OCI-LY7 (cell line): ENCODE data around the gene RPL28. TPM values are rescaled to one million over a fixed set of nuclear protein-coding genes. Genes with fewer than 3 reads are reported as not detected.

Source experiments
- BruUV-seq: library from RNA; stranded (reverse); fragments of 400-500 nt; replicated peaks from 2 replicates; lab custom pipeline; 2021; lab: Mats Ljungman, UMichigan
- CTCF ChIA-PET: fragments of 300-600 bp; sonication (Branson Sonifier 250); formaldehyde crosslinking; loops from one replicate; lab custom pipeline; 2022; ENCODE audit warnings: antibody characterized with exemption; ENCODE audit not compliant: unreplicated experiment; lab: Charles Lee
- POLR2A ChIA-PET: fragments of 300-600 bp; sonication (Branson Sonifier 250); formaldehyde crosslinking; loops from one replicate; lab custom pipeline; 2022; ENCODE audit warnings: antibody characterized with exemption; lab: Charles Lee
- DNase-seq: peaks from one replicate; pipeline ENCODE4 v3.0.0-alpha.2; 2015; ENCODE audit warnings: low spot score
- H2AFZ ChIP-seq: fragments of 200-600 bp; sonication (generic), shearing (Covaris generic); 2 replicates; pipeline ENCODE4 v1.6.1; 2014; ENCODE audit warnings: mild to moderate bottlenecking, antibody characterized with exemption, low read length, moderate library complexity
- H3K27ac ChIP-seq: fragments of 200-600 bp; sonication (generic); 2 replicates; pipeline ENCODE4 v1.5.1; 2014; ENCODE audit warnings: mixed run types, low read depth, mild to moderate bottlenecking, moderate library complexity, low read length, inconsistent platforms; ENCODE audit not compliant: poor library complexity, severe bottlenecking
- H3K36me3 ChIP-seq: fragments of 200-600 bp; sonication (generic); 2 replicates; pipeline ENCODE4 v1.6.1; 2014; ENCODE audit warnings: mild to moderate bottlenecking, antibody characterized with exemption, low read length, moderate library complexity, mixed read lengths; ENCODE audit not compliant: insufficient read depth
- H3K4me1 ChIP-seq: fragments of 200-600 bp; sonication (generic); 2 replicates; pipeline ENCODE4 v1.5.1; 2014; ENCODE audit warnings: mild to moderate bottlenecking, low read length; ENCODE audit not compliant: insufficient read depth, poor library complexity, severe bottlenecking
- H3K4me2 ChIP-seq: fragments of 200-600 bp; sonication (generic); 2 replicates; pipeline ENCODE4 v1.6.1; 2014; ENCODE audit warnings: mild to moderate bottlenecking, low read length
- H3K4me3 ChIP-seq: fragments of 200-600 bp; sonication (generic); 2 replicates; pipeline ENCODE4 v1.5.1; 2014; ENCODE audit warnings: mild to moderate bottlenecking, low read depth, low read length; ENCODE audit not compliant: poor library complexity, severe bottlenecking
- H3K79me2 ChIP-seq: fragments of 200-600 bp; sonication (generic); 2 replicates; pipeline ENCODE4 v1.6.1; 2016; ENCODE audit warnings: low read depth, mild to moderate bottlenecking, low read length, moderate library complexity, mixed read lengths; ENCODE audit not compliant: insufficient read depth
- H3K9me2 ChIP-seq: fragments of 200-600 bp; sonication (generic); 2 replicates; pipeline ENCODE4 v1.6.1; 2016; ENCODE audit warnings: mild to moderate bottlenecking, low read length, mixed read lengths; ENCODE audit not compliant: insufficient read depth
- H3K9me3 ChIP-seq: fragments of 200-600 bp; sonication (generic); 2 replicates; pipeline ENCODE4 v1.6.1; 2014; ENCODE audit warnings: mild to moderate bottlenecking, mixed run types, low read length, mixed read lengths
- H4K20me1 ChIP-seq: fragments of 200-600 bp; sonication (generic); 2 replicates; pipeline ENCODE4 v1.6.1; 2014; ENCODE audit warnings: mild to moderate bottlenecking, antibody characterized with exemption, low read length, moderate library complexity, mixed read lengths; ENCODE audit not compliant: insufficient read depth
- CTCF ChIP-seq: fragments of 200-600 bp; sonication (generic); conservative IDR thresholded peaks from 2 replicates; pipeline ENCODE4 v1.5.1; 2014; ENCODE audit warnings: mild to moderate bottlenecking, antibody characterized with exemption, low read length, moderate library complexity, mixed read lengths
- EZH2phosphoT487 ChIP-seq: fragments of 200-600 bp; sonication (generic); IDR thresholded peaks from 2 replicates; pipeline ENCODE4 v1.6.1; 2018; ENCODE audit warnings: low read depth, borderline replicate concordance, mild to moderate bottlenecking, mixed run types, antibody characterized with exemption, low read length, moderate library complexity, mixed read lengths
- intact Hi-C: fragments of 100-400 bp; cut with micrococcal nuclease; formaldehyde crosslinking; loops from one replicate; pipeline ENCODE4 v1.10.0; 2022; ENCODE audit not compliant: unreplicated experiment
- total RNA-seq, 2 experiments: library from RNA; depleted of rRNA in 1 of 2; stranded (reverse); fragments of >200 nt in 1 of 2; shearing (Covaris generic) in 1 of 2; gene quantifications; 2 replicates each; pipeline ENCODE4 v1.2.3, GENCODE V29; 2014 to 2022

Gene RPL28
- total RNA-seq, 2 experiments from 2014 or later: 872 to 2,656 TPM

DNA sequence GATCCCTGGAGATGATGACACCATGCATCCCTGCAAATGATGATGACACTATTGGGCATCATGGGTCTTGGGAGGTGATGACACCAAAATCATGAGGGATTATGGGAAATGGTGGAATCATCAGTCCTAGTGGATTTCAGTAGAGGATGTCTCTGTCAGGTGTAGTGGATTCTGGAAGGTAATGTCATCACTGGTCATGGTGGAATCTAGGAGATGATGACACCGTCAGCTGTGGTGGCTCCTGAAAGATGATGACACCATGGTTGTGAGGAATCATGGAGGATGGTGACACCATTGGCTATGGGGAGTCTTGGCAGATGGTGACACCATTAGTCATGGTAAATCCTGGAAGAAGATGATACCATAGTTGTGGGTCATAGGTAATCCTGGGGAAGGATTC, 45.5 kb downstream of the RPL28 start:
- H3K4me1 ChIP-seq: no peaks in the 10 kb centered on the region
- ChIA-PET CTCF (no interaction called here), POLR2A (no interaction called here)
- intact Hi-C loops: no loop called here
- no peaks in the 10 kb centered on the region for H4K20me1 ChIP-seq
- H3K27ac ChIP-seq: no peak overlapping the region
- H3K36me3 ChIP-seq: no peaks in the 10 kb centered on the region
- no peak overlapping the region for H2AFZ ChIP-seq
- TF ChIP-seq CTCF: no peak
- no peak for TF ChIP-seq EZH2phosphoT487
- DNase-seq: no peak
- no peaks in the 10 kb centered on the region for H3K9me2 ChIP-seq
- no peaks in the 10 kb centered on the region for H3K79me2 ChIP-seq
- H3K9me3 ChIP-seq: no peaks in the 10 kb centered on the region
- no peak overlapping the region for H3K4me2 ChIP-seq
- no TSS peak for BruUV-seq
- H3K4me3 ChIP-seq: no peak overlapping the region

GRCh38 chr19:55432241-55432959, 46.7 kb downstream of the RPL28 start:
- TF ChIP-seq EZH2phosphoT487: no peak
- TF ChIP-seq CTCF: no peak
- no peaks in the 10 kb centered on the region for H3K9me2 ChIP-seq
- no peak for DNase-seq
- H3K9me3 ChIP-seq: no peaks in the 10 kb centered on the region
- intact Hi-C loops: no loop called here
- no peaks in the 10 kb centered on the region for H4K20me1 ChIP-seq
- CTCF ChIA-PET: no interaction called here
- POLR2A ChIA-PET: no interaction called here
- H3K27ac ChIP-seq: no peak overlapping the region
- H2AFZ ChIP-seq: no peak overlapping the region
- no peak overlapping the region for H3K4me2 ChIP-seq
- no peaks in the 10 kb centered on the region for H3K79me2 ChIP-seq
- H3K4me3 ChIP-seq: no peak overlapping the region
- no peaks in the 10 kb centered on the region for H3K36me3 ChIP-seq
- H3K4me1 ChIP-seq: no peaks in the 10 kb centered on the region
- no TSS peak for BruUV-seq

DNA sequence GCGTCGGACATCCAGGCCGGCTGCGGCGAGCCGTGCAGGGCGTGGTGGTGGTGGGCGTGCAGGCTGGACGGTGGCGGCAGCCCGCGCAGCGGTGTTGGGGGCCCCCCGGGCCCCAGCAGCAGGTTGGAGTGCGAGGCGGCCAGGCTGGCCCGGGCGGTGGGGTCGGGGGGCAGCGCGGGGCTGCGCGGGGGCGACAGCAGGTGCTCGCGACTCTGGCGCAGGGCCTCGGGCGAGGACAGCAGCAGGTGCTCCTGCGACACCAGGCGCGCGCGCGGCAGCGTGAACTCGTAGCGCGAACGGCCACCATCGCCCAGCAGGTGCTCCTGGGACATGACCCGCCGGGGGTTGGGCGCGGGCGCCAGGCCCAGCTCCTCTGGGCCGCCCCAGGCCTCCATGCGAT, 47.6 kb downstream of the RPL28 start:
- ChIA-PET POLR2A (no interaction called here), CTCF (no interaction called here)
- Histone ChIP-seq H3K27ac (no peak overlapping the region), H3K4me3 (no peak overlapping the region), H2AFZ (no peak overlapping the region), H4K20me1 (no peaks in the 10 kb centered on the region), H3K9me2 (no peaks in the 10 kb centered on the region), H3K36me3 (no peaks in the 10 kb centered on the region), H3K4me2 (no peak overlapping the region), H3K9me3 (no peaks in the 10 kb centered on the region), H3K4me1 (no peaks in the 10 kb centered on the region), H3K79me2 (no peaks in the 10 kb centered on the region)
- intact Hi-C loops: no loop called here
- no TSS peak for BruUV-seq
- DNase-seq: no peak
- TF ChIP-seq EZH2phosphoT487 (no peak), CTCF (no peak)
